Keratinocyte (primary cell): ENCODE data around the gene SGMS2. TPM values are rescaled to one million over a fixed set of nuclear protein-coding genes. Genes with fewer than 3 reads are reported as not detected.
A peak's percentile ranks its signal among the peaks of the same experiment; 100 is the strongest.

Source experiments
- DNase-seq: peaks from one replicate; pipeline ENCODE4 v3.0.0-alpha.2; 2011; ENCODE audit warnings: low read depth, missing footprints, low spot score
- FAIRE-seq: peaks from 2 replicates; lab custom pipeline; 2011; peaks lifted over from hg19 to GRCh38; lab: Jason Lieb, UNC
- H2AFZ ChIP-seq: 2 replicates; pipeline ENCODE4 v1.6.0; 2012; ENCODE audit warnings: low read length, control low read depth, inconsistent platforms; ENCODE audit not compliant: control insufficient read depth
- H3K27ac ChIP-seq: 2 replicates; pipeline ENCODE4 v1.5.1; 2011; ENCODE audit warnings: low read length; ENCODE audit not compliant: control insufficient read depth, insufficient read depth
- H3K27me3 ChIP-seq: 3 replicates; pipeline ENCODE4 v1.6.0; 2011; ENCODE audit warnings: low read length; ENCODE audit not compliant: control insufficient read depth, insufficient read depth; ENCODE audit errors: extremely low read depth
- H3K36me3 ChIP-seq, 2 experiments: 2 replicates in 1 of 2; 3 replicates in 1 of 2; pipeline ENCODE4 v1.5.1; 2011; ENCODE audit warnings: low read length in 2 of 2, mild to moderate bottlenecking in 1 of 2; ENCODE audit not compliant: control insufficient read depth in 2 of 2, insufficient read depth in 2 of 2; ENCODE audit errors: extremely low read depth in 1 of 2
- H3K4me1 ChIP-seq: 3 replicates; pipeline ENCODE4 v1.5.1; 2011; ENCODE audit warnings: low read length; ENCODE audit not compliant: control insufficient read depth, insufficient read depth; ENCODE audit errors: extremely low read depth
- H3K4me2 ChIP-seq: 3 replicates; pipeline ENCODE4 v1.6.0; 2011; ENCODE audit warnings: low read depth, low read length; ENCODE audit not compliant: control insufficient read depth, insufficient read depth; ENCODE audit errors: extremely low read depth
- H3K4me3 ChIP-seq, 3 experiments: fragments of 200-600 bp in 1 of 3; sonication (generic) in 1 of 3; 2 replicates in 2 of 3; 3 replicates in 1 of 3; pipeline ENCODE4 v1.5.1; 2011 to 2016; ENCODE audit warnings: low read length in 3 of 3, mild to moderate bottlenecking in 3 of 3, control low read depth in 2 of 3, inconsistent platforms in 1 of 3, low read depth in 1 of 3, mixed read lengths in 1 of 3, mixed run types in 1 of 3, moderate library complexity in 1 of 3; ENCODE audit not compliant: control insufficient read depth in 2 of 3, insufficient read depth in 2 of 3; ENCODE audit errors: extremely low read depth in 1 of 3
- H3K79me2 ChIP-seq: 2 replicates; pipeline ENCODE4 v1.6.0; 2012; ENCODE audit warnings: low read length; ENCODE audit not compliant: control insufficient read depth, insufficient read depth
- H3K9ac ChIP-seq: 3 replicates; pipeline ENCODE4 v1.6.0; 2011; ENCODE audit warnings: low read length; ENCODE audit not compliant: control insufficient read depth, insufficient read depth; ENCODE audit errors: extremely low read depth
- H3K9me1 ChIP-seq: 3 replicates; pipeline ENCODE4 v1.6.0; 2011; ENCODE audit warnings: low read length; ENCODE audit not compliant: control insufficient read depth, insufficient read depth; ENCODE audit errors: extremely low read depth
- H3K9me3 ChIP-seq: 2 replicates; pipeline ENCODE4 v1.5.1; 2012; ENCODE audit warnings: low read depth, low read length; ENCODE audit not compliant: control insufficient read depth
- H4K20me1 ChIP-seq: 3 replicates; pipeline ENCODE4 v1.6.0; 2011; ENCODE audit warnings: low read length; ENCODE audit not compliant: control insufficient read depth, insufficient read depth; ENCODE audit errors: extremely low read depth
- CTCF ChIP-seq, 3 experiments: IDR thresholded peaks in 1 of 3; conservative IDR thresholded peaks in 1 of 3; optimal IDR thresholded peaks in 1 of 3; 2 replicates in 2 of 3; 3 replicates in 1 of 3; pipeline versions ENCODE3 to v1.5.1; 2011; ENCODE audit warnings: low read length in 3 of 3, mild to moderate bottlenecking in 3 of 3, moderate library complexity in 2 of 3, control low read depth in 1 of 3, inconsistent platforms in 1 of 3; ENCODE audit not compliant: insufficient read depth in 2 of 3; ENCODE audit errors: extremely low read depth in 1 of 3
- EZH2 ChIP-seq: IDR thresholded peaks from one replicate; pipeline ENCODE4 v1.6.1; 2012; ENCODE audit warnings: inconsistent platforms, mild to moderate bottlenecking, low read length, moderate library complexity
- dilution Hi-C: fragments of 300-500 bp; cut with MboI; formaldehyde crosslinking; loops from one replicate; pipeline ENCODE4 v1.7.0; 2020; ENCODE audit warnings: low sequenced_read_pairs; ENCODE audit not compliant: extremely low pct_ligation_motif_present
- polyA minus RNA-seq, 3 experiments: library from RNA; depleted of rRNA, polyadenylated mRNA; stranded (reverse); fragments of >200 nt; gene quantifications; 1 replicate in 1 of 3; 2 replicates in 1 of 3; 3 replicates in 1 of 3; pipeline ENCODE4 v1.2.3, GENCODE V29; 2011
- polyA plus RNA-seq, 5 experiments: library from polyadenylated mRNA; depleted of rRNA in 3 of 5; stranded (reverse) in 3 of 5; stranded (forward) in 1 of 5; unstranded in 1 of 5; fragments of >200 nt; gene quantifications; 1 replicate in 1 of 5; 2 replicates in 3 of 5; 3 replicates in 1 of 5; pipeline versions ENCODE4 v1.2.1 to v1.2.3, GENCODE V29; 2011 to 2012; ENCODE audit warnings: missing spikeins in 2 of 5, low read depth in 1 of 5, low replicate concordance in 1 of 5

SGMS2 gene
- polyA plus RNA-seq: 35.1 to 41.1 TPM (median 38.5 TPM) in 3 replicates
- polyA plus RNA-seq (2011; ENCODE audit: low read depth): 22.1 TPM
- 21.6 and 36.0 TPM in 2 replicates for polyA plus RNA-seq (2011; cell fraction: cytosol; rRNA removed)
- polyA plus RNA-seq (2011; cell fraction: nucleus; rRNA removed): 42.2 and 45.2 TPM in 2 replicates
- 17.3 and 20.7 TPM in 2 replicates for polyA plus RNA-seq (2012; ENCODE audit: low replicate concordance)
- polyA minus RNA-seq: 66.1 to 192 TPM (median 124 TPM) in 3 replicates
- 67.7 TPM for polyA minus RNA-seq (2011; cell fraction: cytosol; rRNA and poly(A)+ RNA removed)
- polyA minus RNA-seq (2011; cell fraction: nucleus; rRNA and poly(A)+ RNA removed): 77.3 and 119 TPM in 2 replicates

GRCh38 chr4:107824350-107825071 lies at the start of gene SGMS2:
Gene SGMS2 (plus strand): TSS chr4:107824932. CDS start chr4:107895554, 70,622 bp downstream.
- DNase-seq: peak; percentile 64
- peak within 1 kb of the TSS; percentile 75 to 91 (median 87) for H3K4me3 ChIP-seq
- H2AFZ ChIP-seq: peak within 1 kb of the TSS; percentile 72
- H3K9me1 ChIP-seq: no peaks in the 10 kb centered on the region
- peak within 1 kb of the TSS; percentile 92 for H3K27ac ChIP-seq
- no peaks in the 10 kb centered on the region for H3K27me3 ChIP-seq
- dilution Hi-C loops: no loop called here
- peak within 1 kb of the TSS; percentile 95 for H3K9ac ChIP-seq
- H3K4me2 ChIP-seq: peak within 1 kb of the TSS; percentile 95
- H3K4me1 ChIP-seq: peaks cover 22% of the 10 kb centered on the region
- no peak for FAIRE-seq
- TF ChIP-seq CTCF (optimal IDR thresholded peaks at IDR 0.05 in 1 of 3, IDR thresholded peaks at IDR 0.05 in 1 of 3, conservative IDR thresholded peaks at IDR 0.05 in 1 of 3; ENCODE audit: extremely low read depth in 1 of 3, insufficient read depth in 2 of 3, low read length in 3 of 3) (no peak), EZH2 (no peak)
- no peaks in the 10 kb centered on the region for H3K9me3 ChIP-seq
- H3K79me2 ChIP-seq: peaks cover 30% of the 10 kb centered on the region
- no peaks in the 10 kb centered on the region for H4K20me1 ChIP-seq
- peaks cover 0 to 3% of the 10 kb centered on the region in 2 experiments for H3K36me3 ChIP-seq

DNA sequence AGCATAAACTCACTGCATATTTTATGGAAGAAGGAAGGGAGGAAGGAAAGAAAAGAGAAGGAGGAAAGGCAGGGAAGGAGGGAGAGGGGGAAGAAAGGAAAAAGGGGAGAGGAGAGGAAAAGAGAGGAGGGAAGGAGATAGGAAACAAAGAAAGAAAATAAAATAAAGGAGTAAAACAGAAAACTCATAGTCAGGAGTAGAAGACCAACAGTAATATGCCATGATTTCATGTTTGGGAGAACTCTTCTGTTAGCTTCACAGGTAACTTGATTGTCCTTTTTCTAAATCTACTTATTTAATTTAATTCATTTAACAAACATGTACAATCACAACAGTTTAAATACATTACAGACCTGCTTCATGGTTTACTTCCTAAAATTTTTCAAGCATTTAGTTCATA lies 46.8 kb upstream of the SGMS2 start:
- Histone ChIP-seq H3K27me3 (no peaks in the 10 kb centered on the region), H3K36me3 (no peaks in the 10 kb centered on the region), H3K4me3 (no peak overlapping the region), H3K9me3 (peaks cover 3% of the 10 kb centered on the region), H3K9me1 (no peaks in the 10 kb centered on the region), H3K79me2 (no peaks in the 10 kb centered on the region), H3K4me1 (no peaks in the 10 kb centered on the region), H3K4me2 (no peak overlapping the region), H3K9ac (no peak overlapping the region), H2AFZ (no peak overlapping the region), H4K20me1 (no peaks in the 10 kb centered on the region), H3K27ac (no peak overlapping the region)
- dilution Hi-C loops: no loop called here
- no peak for FAIRE-seq
- no peak for TF ChIP-seq CTCF (optimal IDR thresholded peaks at IDR 0.05 in 1 of 3, IDR thresholded peaks at IDR 0.05 in 1 of 3, conservative IDR thresholded peaks at IDR 0.05 in 1 of 3; ENCODE audit: extremely low read depth in 1 of 3, insufficient read depth in 2 of 3, low read length in 3 of 3)
- no peak for TF ChIP-seq EZH2
- no peak for DNase-seq
